HG03575 (cell line): ENCODE measurements around the gene RABGAP1L.

Source experiments
- ATAC-seq: cut with Tn5 transposase; IDR thresholded peaks from one replicate; pipeline ENCODE4 v1.9.1; 2021; ENCODE audit not compliant: unreplicated experiment, insufficient number of reproducible peaks, low FRiP score; ENCODE audit errors: extremely low read depth

The RABGAP1L gene

DNA sequence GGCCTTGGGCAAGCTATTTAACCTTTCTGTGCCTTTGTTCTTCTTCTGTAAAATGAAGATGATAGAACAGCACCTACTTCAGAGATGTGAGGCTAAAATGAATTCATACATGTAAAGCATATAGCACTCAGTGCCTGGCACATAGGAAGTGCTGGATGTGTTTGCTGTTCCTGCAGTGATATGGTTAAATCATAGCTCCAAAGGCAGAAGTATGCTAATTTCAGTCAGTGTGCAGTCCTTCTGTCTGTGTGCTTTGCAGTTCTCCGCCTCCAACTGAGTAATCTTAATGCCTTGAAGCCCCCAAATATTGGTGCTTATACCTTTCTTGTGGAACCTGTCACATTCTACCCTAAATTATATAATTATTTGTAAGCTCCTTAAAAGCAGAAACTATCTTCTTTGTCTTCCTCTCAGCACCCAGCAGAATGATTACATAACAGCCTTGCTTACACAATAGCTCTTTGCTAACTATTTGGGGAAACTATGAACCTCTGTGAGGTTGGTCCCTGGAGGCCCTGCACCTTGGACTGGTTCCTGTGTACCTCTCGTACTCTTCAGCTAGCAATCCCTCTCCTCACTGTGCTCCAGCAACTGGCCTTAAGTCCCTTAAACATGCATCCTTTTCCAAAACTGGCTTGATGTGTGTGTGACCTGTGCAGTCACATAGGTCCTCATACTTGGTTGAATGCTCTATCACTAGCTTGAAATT, 783.4 kb downstream of the RABGAP1L start:
- no peak for ATAC-seq

DNA sequence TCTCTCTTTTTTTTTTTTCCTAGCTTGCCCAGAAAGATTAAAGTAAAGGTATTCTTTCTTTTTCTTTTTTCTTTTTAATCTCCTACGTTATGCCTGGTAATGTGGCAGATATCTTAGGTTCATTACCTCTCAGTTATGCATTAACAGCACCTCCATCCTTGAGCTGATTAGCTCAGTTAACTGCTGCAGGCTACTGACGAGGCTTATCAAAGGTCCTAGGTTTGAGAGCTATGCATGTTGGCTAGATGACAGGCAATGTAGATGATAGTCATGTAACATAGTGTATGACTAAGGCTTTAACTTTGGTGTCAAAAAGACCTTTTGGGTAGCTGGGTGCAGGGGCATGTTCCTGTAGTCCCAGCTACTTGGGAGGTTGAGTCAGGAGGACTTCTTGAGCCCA, 786.7 kb downstream of the RABGAP1L start:
- no peak for ATAC-seq

DNA sequence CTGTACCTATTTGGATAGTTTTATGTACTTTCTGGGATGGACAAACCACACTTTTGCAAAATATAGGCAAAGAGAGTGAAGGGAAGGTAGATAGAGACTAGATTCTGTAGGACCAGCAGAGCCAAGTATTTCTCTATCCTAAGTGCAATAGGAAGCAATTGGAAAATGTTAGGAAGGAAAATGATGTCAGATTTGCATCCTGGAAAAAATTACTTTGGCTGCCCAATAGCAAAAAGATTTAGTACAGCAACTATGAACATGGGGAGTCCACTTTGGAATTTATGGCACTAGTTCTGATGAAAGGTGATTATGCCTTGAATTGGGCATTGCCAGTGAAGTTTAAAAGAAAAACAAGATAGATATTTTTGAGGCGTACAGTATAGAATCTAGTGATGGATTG, 789.7 kb downstream of the RABGAP1L start:
- ATAC-seq, result no peak

DNA sequence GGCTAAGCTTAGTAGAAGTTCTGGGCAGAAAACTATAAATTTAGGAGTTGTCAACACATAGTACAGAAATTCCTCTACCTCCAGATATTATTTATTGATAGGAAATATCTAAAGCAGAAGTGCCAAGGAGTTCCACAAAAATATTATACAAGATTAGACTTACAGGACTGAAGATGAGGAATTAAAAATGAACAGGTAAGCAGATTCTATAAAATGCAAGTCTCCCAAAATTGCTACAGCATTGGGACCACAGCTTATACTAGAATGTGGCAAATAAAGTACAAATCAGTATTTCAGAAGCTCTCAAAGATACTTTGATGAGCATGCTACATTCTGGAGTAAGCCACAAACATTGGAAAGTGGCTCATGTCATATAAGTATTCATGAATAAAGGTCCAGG, 790.3 kb downstream of the RABGAP1L start:
- no peak for ATAC-seq

DNA sequence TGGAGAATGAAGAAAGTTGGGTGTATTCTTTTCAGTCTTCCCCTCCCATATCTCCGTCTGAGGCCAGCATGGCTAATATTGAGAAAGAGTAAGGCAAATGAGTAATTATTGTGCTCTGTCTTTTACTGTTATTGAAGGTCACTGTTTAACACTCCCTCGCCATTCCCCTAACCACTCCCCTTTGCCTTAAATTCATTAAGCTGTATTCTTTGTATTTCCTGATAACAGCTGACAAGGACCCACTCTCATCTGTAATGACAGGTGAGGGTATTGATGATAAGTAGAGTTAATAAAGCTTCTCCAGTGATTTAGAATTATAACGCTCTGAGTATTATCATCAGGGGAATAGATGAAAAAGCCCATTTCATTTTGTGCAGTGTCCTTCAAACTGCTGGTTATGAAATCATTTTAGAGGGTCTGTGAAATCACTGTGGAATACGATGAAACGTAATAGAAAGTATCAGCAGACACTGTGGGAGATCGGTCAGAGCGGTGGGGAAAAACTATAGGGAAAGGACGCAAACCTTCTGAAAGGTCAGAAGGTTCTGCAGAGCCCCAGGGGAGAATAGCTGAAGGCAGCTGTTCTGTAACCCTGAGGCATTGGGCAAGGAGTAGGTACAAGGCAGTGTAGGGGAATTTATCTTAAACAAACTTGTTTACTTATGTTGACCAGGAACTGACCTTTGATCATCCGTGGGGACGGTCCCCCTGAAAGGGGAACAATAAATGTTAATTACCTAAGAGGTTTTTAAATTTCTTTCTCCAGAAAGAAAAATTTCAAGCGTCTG, 794.2 kb downstream of the RABGAP1L start:
- no peak for ATAC-seq

DNA sequence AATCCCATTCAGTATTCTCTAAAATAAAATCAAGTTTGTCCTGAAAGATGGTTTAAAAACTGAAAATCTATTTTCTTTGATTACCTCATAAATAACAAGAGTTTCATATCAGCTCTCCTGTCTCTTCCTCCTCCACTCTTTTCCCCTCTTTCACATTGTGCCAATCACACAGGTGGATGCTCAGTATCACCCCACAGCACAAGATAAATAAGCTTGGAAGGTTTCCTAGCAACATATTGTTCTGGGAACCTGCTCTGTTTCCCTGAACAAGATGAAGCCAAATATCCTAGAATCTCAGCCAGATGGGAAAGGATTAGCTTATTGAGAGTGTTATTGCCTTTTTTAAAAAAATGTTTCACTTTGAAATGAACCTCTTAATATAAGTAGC, 794.7 kb downstream of the RABGAP1L start:
- ATAC-seq, result no peak

DNA sequence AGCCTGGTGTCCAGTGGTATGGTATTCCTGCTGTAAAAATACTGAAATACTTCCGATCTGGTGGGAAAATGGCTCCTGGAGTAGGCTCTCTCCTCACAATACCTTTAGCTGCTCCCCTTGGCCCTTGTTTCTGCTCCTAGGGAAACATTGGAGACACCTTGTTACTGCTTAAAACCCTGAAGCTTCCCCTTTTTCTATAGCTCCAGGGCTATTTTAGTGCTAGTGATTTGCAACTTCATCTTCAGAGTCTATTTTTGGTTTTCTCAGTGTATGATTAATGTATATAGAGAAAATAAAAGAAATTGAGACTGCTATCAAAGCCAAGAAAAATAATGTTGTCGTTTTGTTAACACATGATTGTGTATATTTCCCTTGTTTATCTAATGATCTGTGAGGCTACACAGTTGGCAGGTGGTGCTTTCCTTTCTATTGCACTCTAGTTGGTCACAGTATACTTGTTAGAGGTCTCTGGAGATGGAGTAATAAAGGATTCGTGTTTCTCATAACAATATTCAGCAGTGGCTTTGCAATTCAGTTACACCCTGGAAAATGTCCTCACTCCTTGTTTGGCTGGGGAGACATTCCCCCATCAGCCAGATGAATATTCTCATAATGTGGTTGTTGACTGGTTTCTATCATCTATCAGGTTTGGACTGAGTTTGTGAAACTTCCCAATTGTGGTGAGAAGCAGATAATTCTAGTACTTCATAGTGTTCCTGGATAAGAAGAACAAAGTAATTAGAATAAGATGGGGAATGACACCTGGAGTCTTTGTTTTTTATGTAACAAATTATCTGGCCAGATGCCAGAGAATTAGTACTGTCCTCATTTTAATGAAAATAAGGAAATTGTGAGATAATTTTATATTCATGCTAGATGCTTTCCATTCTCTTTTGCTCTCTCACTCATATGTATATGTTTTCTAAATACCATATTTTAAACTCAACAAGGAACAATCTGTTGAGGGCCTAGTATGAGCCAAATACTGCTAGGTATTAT, 795.6 kb downstream of the RABGAP1L start:
- no peak for ATAC-seq

DNA sequence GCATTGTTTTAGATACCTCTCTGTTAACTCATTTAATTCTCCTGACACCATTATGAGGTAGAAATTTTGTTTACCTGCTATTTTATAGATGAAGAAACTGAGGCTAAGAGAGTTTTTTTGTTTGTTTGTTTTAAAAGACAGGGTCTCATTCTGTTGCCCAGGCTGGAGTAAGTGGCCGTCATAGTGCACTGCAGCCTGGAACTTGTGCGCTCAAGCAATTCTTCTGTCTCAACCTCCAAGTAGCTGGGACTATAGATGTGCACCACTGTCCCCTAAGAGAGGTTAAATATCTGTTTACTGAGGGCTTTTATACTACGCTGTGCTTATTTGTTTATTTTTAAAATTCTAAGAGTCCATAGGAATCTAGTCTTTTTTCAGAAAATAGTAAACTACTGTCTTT, 796.8 kb downstream of the RABGAP1L start:
- no peak for ATAC-seq

DNA sequence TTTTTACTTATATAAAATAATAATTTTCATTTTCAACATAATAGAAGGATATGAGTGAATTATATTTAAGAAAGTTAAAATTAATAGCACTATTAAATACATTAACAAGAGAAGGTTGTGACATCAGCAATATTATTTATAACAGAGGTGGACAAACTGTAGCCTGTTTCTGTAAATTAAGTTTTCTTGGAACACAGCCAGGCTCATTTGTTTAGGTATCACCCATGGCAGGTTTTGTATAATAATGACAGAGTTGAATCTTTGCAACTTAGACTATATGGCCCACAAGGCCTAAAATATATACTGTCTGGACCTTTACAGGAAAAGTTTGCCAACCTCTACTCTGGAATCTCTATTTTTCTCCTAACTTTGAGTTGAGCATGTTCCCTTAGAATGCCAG, 797.7 kb downstream of the RABGAP1L start:
- ATAC-seq, result no peak

DNA sequence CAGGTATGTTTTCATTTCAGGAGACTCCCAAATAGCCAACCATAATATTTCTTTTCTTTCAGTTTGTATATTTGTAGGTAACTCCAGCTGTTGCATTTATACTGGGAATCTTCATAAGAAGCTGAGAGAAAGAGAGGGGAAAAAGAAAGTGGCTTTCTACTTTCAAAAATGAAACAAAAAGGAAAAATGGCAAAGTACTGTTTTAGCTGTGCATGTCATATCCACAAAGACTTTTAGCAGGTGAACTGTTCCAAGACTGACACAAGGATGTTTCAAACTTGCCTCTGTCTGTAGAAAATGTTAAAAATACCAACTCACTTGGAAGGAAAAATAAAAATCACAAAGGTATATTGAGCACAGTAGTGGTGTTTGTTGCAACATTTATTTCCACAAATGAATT, 798.5 kb downstream of the RABGAP1L start:
- ATAC-seq, result no peak

DNA sequence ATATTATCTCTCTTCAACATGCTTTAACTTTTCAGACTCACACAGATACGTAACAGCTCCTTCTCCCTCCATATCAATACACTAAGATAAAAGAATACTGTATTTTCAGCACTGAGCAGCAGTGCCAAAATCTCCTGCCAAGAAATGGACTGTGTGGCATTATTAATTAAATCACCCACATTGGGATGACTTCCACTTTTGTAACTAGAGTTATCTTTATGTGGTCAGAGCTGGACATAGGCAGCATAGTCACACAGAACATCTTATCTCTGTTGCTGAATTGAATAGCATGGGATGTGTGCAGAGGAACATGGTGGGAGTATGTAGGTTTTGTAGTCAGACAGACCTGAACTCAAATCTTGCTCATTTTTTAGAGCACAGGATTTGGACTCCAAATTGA, 799.1 kb downstream of the RABGAP1L start:
- ATAC-seq, result no peak

DNA sequence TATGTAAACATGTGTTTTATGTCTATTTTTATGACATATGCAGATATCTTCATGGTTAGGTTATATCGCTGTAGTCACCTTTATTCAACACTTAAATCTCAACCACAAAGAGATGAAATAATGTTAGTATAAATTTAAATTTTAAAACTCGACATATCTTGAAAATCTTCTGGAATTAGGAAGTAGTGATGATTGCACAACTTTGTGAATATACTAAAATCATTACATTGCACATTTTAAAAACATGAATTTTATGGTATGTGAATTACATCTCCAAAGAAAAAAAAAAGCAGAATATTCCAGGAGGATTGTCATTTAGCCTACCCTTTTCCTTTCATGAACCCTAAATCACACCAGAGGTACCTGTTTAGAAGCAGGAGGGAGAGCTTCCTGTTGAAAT, 801.0 kb downstream of the RABGAP1L start:
- ATAC-seq, result no peak

DNA sequence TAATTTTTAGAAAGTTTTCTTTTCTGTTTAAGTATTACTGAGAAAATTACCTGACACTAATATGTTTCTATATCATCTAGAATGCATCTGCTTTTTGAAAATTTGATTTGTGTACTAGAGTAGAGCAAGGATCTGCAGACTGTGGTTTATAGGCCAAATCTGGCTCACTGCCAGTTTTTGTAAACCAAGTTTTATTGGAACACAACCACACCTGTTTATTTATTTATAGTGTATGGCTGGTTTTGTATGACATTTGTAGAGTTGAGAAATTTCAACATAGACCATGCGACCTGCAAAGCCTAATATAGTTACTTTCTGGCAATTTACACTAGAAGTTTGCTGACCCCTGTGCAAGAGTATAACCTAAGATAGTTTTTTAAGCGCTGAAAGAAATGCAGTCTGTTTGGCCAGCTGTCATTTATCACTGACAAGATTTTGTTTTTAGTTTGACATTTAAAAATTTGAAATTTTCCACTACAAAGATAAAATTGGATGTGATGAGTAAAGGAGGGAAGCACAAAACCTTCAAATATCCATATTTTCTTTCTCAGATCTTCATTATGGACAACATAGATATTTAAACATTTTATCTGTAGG, 804.3 kb downstream of the RABGAP1L start:
- no peak for ATAC-seq

DNA sequence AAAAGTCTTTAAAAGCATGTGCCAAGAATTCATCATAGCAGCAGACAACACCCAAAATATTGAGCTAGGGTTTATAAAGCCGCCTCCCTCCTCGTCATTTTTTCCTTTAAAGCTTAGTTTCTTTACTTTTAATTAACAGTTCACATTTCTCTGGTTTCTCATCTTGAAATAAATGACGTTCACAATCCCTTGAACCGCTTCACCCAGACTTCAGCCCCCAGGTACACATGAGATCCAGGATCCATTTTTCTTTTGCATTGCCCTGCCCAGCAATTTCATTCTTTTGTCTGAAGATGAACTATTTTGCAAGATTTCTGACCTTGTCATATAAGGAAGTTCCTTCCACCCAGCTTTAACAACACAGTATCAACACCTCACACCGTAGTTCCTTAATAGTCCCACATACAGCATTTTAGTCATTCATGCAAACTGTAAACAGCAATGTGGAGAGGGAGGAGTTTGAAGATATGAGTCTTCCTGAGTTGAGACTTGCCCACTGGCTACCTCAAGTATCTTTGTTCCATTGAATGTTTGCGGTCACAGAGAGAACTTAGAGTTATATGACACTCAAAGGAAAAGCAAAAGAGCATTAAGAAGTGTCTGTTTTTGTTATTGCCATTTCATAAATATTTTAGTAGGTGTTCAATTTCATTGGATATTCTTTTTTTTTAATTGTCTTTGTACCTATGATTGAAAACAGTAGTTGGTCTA, 805.1 kb downstream of the RABGAP1L start:
- ATAC-seq, result no peak

DNA sequence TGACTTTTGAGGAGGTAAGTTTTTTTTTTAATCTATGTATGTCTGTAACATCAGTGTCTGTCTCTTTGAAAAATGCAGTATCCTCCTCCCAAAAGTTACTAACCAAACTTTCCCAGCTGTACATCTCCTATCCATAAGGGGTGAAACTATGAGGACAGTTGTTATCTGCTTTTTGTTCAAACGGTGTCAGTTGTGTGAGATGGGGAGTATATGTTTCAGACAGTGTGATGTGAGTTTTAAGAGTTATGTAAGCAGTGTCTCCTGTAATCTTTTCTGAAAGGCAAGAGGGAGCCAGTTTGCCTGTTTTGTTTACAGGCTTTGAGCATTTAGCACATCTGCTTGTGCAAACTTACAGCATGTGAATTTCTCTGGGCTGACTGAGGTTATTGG, 805.6 kb downstream of the RABGAP1L start:
- ATAC-seq, result no peak

DNA sequence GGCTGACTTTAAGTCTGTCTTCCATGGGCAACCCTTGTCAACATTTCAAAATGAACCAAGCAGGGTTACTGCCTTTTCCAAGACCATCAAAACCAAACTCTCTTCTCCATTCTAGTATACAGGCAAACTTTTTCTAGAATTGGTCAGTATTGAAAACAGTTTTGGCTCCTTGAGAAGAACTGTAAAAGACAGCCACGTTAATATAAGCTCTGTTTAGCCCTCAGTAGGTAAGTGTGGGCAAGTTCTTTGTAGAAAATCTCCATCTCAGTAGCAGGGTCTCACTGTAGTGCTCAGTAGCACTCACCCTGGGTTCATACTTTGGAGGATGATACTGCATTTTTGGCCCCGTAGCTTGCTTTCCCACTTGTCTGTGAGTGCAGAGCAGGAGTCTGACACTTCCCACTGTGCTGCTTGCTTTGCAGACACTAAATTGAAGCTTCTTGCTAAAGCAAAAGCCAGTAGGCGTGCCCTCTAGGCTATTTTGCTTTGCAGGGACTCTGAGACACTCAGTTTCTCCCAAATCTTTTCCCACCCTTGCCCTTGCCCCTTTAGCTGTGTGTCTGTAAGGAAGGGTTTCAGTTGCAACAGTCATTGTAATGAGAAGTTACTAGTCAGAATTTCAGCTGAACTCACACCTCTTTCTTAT, 806.2 kb downstream of the RABGAP1L start:
- ATAC-seq, result no peak

DNA sequence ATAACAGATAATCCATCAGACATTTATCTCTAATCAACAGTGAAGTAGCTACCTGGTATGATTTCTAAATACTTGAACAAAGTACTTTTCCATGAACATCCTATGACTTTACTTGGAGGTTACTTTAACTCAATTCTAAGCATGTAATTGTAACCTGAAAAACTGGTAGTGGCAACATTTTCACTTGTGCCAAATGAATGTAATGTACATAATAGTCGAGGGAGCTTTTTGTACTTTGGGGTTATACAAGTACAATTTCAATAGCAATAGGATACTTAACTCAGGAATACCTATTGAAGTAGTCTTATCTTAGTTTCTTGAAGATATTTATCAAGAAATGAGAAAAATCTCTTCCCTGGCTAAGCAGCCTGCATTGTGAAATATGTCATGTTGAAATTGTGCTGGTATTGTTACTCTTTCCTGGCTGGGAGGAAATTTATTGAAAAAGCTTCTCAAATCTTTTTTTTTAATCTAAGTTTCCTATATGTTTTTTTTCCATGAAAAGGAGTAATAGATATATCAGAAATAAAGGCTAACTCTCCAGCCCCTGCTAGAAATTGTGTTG, 806.8 kb downstream of the RABGAP1L start:
- no peak for ATAC-seq
